Measurements from ENCODE around the gene DICER1. TPM values are rescaled to one million over a fixed set of nuclear protein-coding genes. Genes with fewer than 3 reads are reported as not detected.
A peak's percentile ranks its signal among the peaks of the same experiment; 100 is the strongest.

The DICER1 gene
- total RNA-seq, 1 experiment from 2014 or later = 198 TPM

- Histone ChIP-seq H3K36me3 (no peaks in the 10 kb centered on the region), H3K27ac (no peak overlapping the region), H3K9me3 (replicated peaks) (no peaks in the 10 kb centered on the region), H3K27me3 (no peaks in the 10 kb centered on the region), H3K4me1 (no peaks in the 10 kb centered on the region), H3K4me3 (no peak overlapping the region)
- no peak for DNase-seq
Observed at GRCh38 chr14:95174184-95174792, 17.0 kb upstream of the DICER1 start.

- H3K4me1 ChIP-seq = no peaks in the 10 kb centered on the region
- no peak overlapping the region for H3K27ac ChIP-seq
- H3K27me3 ChIP-seq = no peaks in the 10 kb centered on the region
- DNase-seq = no peak
- no peaks in the 10 kb centered on the region for H3K36me3 ChIP-seq
- H3K4me3 ChIP-seq = no peak overlapping the region
- H3K9me3 ChIP-seq (replicated peaks) = no peaks in the 10 kb centered on the region
Observed at GRCh38 chr14:95173518-95173917, 16.2 kb upstream of the DICER1 start.

DNA sequence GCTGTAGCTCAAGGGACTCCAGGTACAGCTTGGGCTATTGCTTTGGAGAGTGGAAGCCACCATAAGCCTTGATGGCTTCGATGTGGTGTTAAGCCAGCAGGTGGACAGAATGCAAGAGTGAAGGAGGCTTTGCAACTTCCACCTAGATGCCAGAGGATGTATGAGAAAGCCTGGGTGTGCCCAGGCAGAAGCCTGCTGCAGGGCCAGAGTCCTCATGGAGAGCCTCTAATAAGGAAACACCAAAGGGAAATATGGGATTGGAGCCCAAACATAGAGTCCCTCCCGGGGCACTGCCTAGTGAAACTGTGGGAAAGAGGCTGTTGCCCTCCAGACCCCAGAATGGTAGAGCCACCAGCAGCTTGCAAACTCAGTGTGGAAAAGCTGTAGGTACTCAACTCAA, 9.8 kb upstream of the DICER1 start:
- H3K27me3 ChIP-seq = no peaks in the 10 kb centered on the region
- no peaks in the 10 kb centered on the region for H3K36me3 ChIP-seq
- H3K4me1 ChIP-seq = no peaks in the 10 kb centered on the region
- no peak for DNase-seq
- no peaks in the 10 kb centered on the region; the same call in 1 of the 2 replicates for H3K9me3 ChIP-seq (replicated peaks)
- H3K4me3 ChIP-seq = no peak overlapping the region
- no peak overlapping the region for H3K27ac ChIP-seq

- no peaks in the 10 kb centered on the region; the same call in 1 of the 2 replicates for H3K9me3 ChIP-seq (replicated peaks)
- no peaks in the 10 kb centered on the region for H3K4me1 ChIP-seq
- no peak for DNase-seq
- H3K4me3 ChIP-seq = no peak overlapping the region
- no peaks in the 10 kb centered on the region for H3K27me3 ChIP-seq
- no peaks in the 10 kb centered on the region for H3K36me3 ChIP-seq
- H3K27ac ChIP-seq = no peak overlapping the region
Observed at GRCh38 chr14:95165517-95165916, 8.2 kb upstream of the DICER1 start.

GRCh38 chr14:95164506-95164905, 7.2 kb upstream of the DICER1 start:
- H3K9me3 ChIP-seq (replicated peaks) = no peaks in the 10 kb centered on the region; the same call in 1 of the 2 replicates
- no peaks in the 10 kb centered on the region for H3K4me1 ChIP-seq
- DNase-seq = no peak

GRCh38 chr14:95163666-95164065, 6.3 kb upstream of the DICER1 start:
- Histone ChIP-seq H3K9me3 (replicated peaks) (no peaks in the 10 kb centered on the region; the same call in 1 of the 2 replicates), H3K36me3 (no peaks in the 10 kb centered on the region), H3K27ac (no peak overlapping the region), H3K4me3 (no peak overlapping the region), H3K27me3 (no peaks in the 10 kb centered on the region), H3K4me1 (no peaks in the 10 kb centered on the region)
- no peak for DNase-seq

More at GRCh38 chr14:95164506-95164905, 7.2 kb upstream of the DICER1 start:
- no peak overlapping the region for H3K27ac ChIP-seq
- no peaks in the 10 kb centered on the region for H3K36me3 ChIP-seq
- H3K27me3 ChIP-seq = no peaks in the 10 kb centered on the region
- no peak overlapping the region for H3K4me3 ChIP-seq

DNA sequence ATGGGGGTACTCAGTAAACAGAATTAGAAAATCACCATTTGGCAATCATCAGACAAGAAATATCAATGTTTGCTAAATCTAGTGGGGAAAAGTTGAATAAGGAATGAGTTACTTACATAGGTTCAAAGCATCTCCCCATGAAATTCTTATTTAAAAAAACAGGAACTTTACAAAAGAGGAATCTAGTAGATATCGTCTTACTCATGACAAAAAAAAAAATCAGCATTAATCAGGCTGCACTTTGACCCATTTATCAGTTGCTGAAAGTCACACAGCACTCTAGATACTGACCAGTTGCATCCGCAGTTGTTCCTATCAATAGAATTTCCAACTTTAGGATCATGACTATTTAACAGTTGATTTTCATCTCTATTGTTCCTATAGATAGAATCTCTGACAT, 5.8 kb upstream of the DICER1 start:
- H3K9me3 ChIP-seq (replicated peaks) = no peaks in the 10 kb centered on the region; the same call in 1 of the 2 replicates
- H3K27me3 ChIP-seq = no peaks in the 10 kb centered on the region
- no peaks in the 10 kb centered on the region for H3K4me1 ChIP-seq
- H3K27ac ChIP-seq = no peak overlapping the region
- H3K4me3 ChIP-seq = no peak overlapping the region
- no peaks in the 10 kb centered on the region for H3K36me3 ChIP-seq
- DNase-seq = no peak

GRCh38 chr14:95162641-95163040, 5.3 kb upstream of the DICER1 start:
- no peak for DNase-seq
- H3K27ac ChIP-seq = no peak overlapping the region
- no peaks in the 10 kb centered on the region for H3K27me3 ChIP-seq
- no peaks in the 10 kb centered on the region; the same call in 1 of the 2 replicates for H3K9me3 ChIP-seq (replicated peaks)
- no peaks in the 10 kb centered on the region for H3K36me3 ChIP-seq
- no peaks in the 10 kb centered on the region for H3K4me1 ChIP-seq
- no peak overlapping the region for H3K4me3 ChIP-seq

DNA sequence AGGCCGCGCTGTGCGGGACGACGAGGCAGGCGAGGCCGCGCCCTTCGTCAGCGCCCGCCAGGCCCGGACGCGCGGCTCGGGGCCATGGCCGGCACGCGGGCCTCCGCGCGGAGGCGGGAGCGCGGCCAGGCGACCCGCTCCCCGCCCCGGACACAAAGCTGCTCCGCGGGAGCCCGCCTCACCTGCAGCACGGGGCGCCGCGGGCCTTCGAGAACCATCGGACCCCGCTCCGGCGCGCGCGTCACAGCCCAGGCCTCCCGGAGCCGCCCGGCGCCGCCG, 342 bp downstream of the DICER1 start:
- H3K27ac ChIP-seq = peak overlapping the region; percentile 95
- H3K36me3 ChIP-seq = peaks cover 4% of the 10 kb centered on the region; the same call in 1 of the 2 replicates
- no peak for DNase-seq
- no peaks in the 10 kb centered on the region for H3K9me3 ChIP-seq (replicated peaks)
- H3K27me3 ChIP-seq = no peaks in the 10 kb centered on the region
- H3K4me3 ChIP-seq = peak overlapping the region; percentile 68
- H3K4me1 ChIP-seq = no peaks in the 10 kb centered on the region; the same call in 1 of the 2 replicates

DNA sequence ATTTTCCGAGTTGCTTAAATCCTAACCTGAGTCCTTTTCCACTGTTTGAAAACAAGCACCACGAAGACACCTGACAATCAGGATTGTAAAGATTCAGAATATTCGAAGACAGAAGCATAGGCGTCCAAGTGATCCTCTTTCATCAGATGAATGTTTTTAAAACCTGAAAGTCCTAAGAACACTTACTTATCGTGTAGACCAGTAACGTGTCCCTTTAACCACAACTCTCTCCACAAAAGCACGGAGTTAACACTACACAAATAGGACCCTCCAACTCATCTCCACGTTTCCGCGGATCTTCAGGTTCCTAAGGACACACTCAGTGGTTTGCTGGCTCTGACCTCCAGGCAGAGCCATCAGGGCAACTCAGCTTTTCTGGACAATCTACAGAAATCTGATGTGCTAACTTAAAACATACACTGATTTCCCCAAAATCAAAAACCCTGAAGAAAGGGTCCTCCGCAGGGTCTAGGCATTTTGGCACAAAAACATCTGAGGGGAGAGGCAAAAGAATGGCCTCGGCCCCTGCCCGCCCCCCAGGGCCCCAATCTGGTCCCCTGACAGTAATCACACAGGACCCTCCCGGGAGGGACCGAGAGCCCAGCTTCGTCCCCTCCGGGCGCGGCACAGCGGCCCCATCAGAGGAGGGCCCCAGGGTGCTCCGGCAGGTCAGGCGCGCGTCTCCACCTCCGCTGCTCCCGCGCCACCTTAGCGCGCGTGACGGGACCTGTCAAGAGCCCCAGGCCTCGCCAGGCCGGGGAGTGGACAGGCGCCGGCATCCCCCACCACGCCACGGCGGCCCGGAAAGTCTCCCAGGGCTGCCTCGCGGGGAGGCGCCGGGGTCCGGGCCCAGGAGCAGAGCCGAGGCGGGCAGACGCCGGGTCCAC, 925 bp downstream of the DICER1 start:
- peak; percentile 31 to 54 for DNase-seq
- Histone ChIP-seq H3K27ac (peak overlapping the region; percentile 95), H3K9me3 (replicated peaks) (no peaks in the 10 kb centered on the region), H3K36me3 (peaks cover 4% of the 10 kb centered on the region; the same call in 1 of the 2 replicates), H3K27me3 (no peaks in the 10 kb centered on the region), H3K4me3 (peak overlapping the region; percentile 68), H3K4me1 (no peaks in the 10 kb centered on the region; the same call in 1 of the 2 replicates)

DNA sequence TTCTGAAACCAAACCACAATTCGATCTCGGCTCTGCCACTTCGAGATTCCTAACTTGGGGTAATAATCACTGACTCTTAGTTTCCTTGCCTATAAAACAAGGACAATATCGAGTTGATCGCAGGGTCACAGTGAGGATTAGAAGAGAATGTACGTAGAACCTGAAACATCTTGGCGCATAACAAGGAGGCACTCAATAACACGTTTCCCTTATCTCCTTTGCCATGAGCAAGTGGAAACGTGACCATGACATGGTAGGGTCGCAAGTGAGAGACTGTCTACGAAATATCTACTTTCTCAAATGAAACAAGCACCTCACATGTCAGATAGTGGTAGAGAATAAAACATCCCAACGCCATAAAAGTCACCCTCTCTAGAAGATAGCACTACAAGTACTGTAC, 2.3 kb downstream of the DICER1 start:
- Histone ChIP-seq H3K9me3 (replicated peaks) (no peaks in the 10 kb centered on the region), H3K4me1 (peaks cover 2% of the 10 kb centered on the region; the same call in 1 of the 2 replicates), H3K27me3 (no peaks in the 10 kb centered on the region), H3K36me3 (peaks cover 4% of the 10 kb centered on the region; the same call in 1 of the 2 replicates), H3K27ac (no peak overlapping the region), H3K4me3 (peak overlapping the region; percentile 68)
- no peak for DNase-seq

- Histone ChIP-seq H3K27ac (no peak overlapping the region), H3K9me3 (replicated peaks) (no peaks in the 10 kb centered on the region), H3K4me1 (peaks cover 2% of the 10 kb centered on the region; the same call in 1 of the 2 replicates), H3K36me3 (peaks cover 4% of the 10 kb centered on the region; the same call in 1 of the 2 replicates), H3K4me3 (no peak overlapping the region), H3K27me3 (no peaks in the 10 kb centered on the region)
- no peak for DNase-seq
Observed at GRCh38 chr14:95153866-95154265, 3.5 kb downstream of the DICER1 start.

- no peak overlapping the region for H3K4me3 ChIP-seq
- no peak for DNase-seq
- H3K4me1 ChIP-seq = peaks cover 2% of the 10 kb centered on the region; the same call in 1 of the 2 replicates
- H3K27me3 ChIP-seq = no peaks in the 10 kb centered on the region
- H3K36me3 ChIP-seq = peaks cover 6% of the 10 kb centered on the region; the same call in 1 of the 2 replicates
- H3K27ac ChIP-seq = no peak overlapping the region
- H3K9me3 ChIP-seq (replicated peaks) = no peaks in the 10 kb centered on the region
Observed at GRCh38 chr14:95151561-95151960, 5.8 kb downstream of the DICER1 start.

DNA sequence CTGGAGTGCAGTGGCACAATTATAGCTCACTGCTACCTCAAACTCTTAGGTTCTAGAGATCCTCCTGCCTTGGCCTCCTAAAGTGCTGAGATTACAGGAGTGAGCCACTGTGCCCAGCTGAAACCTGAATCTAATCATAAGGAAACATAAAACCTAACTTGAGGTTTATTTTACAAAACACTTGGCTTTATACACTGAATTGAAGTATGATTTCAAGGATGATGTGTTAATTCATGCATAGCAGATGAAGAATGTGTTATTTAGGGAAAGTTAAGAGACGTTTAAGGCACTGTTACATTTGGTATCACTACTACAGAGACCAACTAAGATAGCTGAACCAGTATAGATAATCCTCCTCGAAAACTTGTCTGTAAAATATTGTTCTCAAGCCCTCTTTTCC, 6.4 kb downstream of the DICER1 start:
- Histone ChIP-seq H3K27me3 (no peaks in the 10 kb centered on the region), H3K9me3 (replicated peaks) (no peaks in the 10 kb centered on the region), H3K36me3 (peaks cover 11% of the 10 kb centered on the region), H3K27ac (no peak overlapping the region), H3K4me3 (no peak overlapping the region), H3K4me1 (peaks cover 2% of the 10 kb centered on the region; the same call in 1 of the 2 replicates)
- peak in 1 of 2 experiments; percentile 8 for DNase-seq

- no peaks in the 10 kb centered on the region for H3K27me3 ChIP-seq
- H3K4me1 ChIP-seq = peaks cover 2% of the 10 kb centered on the region; the same call in 1 of the 2 replicates
- H3K9me3 ChIP-seq (replicated peaks) = peaks cover 9% of the 10 kb centered on the region
- H3K27ac ChIP-seq = no peak overlapping the region
- no peak overlapping the region for H3K4me3 ChIP-seq
- peaks cover 14% of the 10 kb centered on the region for H3K36me3 ChIP-seq
- DNase-seq = no peak
Observed at GRCh38 chr14:95149441-95149840, 7.9 kb downstream of the DICER1 start.

All from SJCRH30 (cell line).